ENCODE measurements around the gene BRSK2.
A peak's percentile ranks its signal among the peaks of the same experiment; 100 is the strongest.
"Not testable (repeated sequence)": the region's sequence is repeated elsewhere in the genome, so short reads cannot be mapped to it uniquely, and the experiment has no call there.

Gene BRSK2

GRCh38 chr11:1397146-1397861, 7.6 kb downstream of the BRSK2 start:
- DNase-seq, result no peak

GRCh38 chr11:1397862-1398527, 8.3 kb downstream of the BRSK2 start:
- DNase-seq, result no peak

- no peak for DNase-seq
Measured at GRCh38 chr11:1398528-1399235, 8.9 kb downstream of the BRSK2 start.

- DNase-seq, result no peak
Measured at GRCh38 chr11:1399386-1400316, 9.9 kb downstream of the BRSK2 start.

GRCh38 chr11:1400317-1401170, 10.8 kb downstream of the BRSK2 start:
- no peak for DNase-seq

GRCh38 chr11:1401171-1401445, 11.4 kb downstream of the BRSK2 start:
- DNase-seq, result peak; percentile 13

- peak; percentile 74 for DNase-seq
Measured at GRCh38 chr11:1401656-1402221, 12.0 kb downstream of the BRSK2 start.

- no peak for DNase-seq
Measured at GRCh38 chr11:1402355-1403077, 12.8 kb downstream of the BRSK2 start.

GRCh38 chr11:1403078-1403620, 13.4 kb downstream of the BRSK2 start:
- no peak for DNase-seq

GRCh38 chr11:1403721-1404460, 14.2 kb downstream of the BRSK2 start:
- DNase-seq, result no peak

GRCh38 chr11:1404461-1405185, 14.9 kb downstream of the BRSK2 start:
- no peak for DNase-seq

GRCh38 chr11:1405186-1406020, 15.7 kb downstream of the BRSK2 start:
- no peak for DNase-seq

- no peak for DNase-seq
Measured at GRCh38 chr11:1406571-1407485, 17.1 kb downstream of the BRSK2 start.

- DNase-seq, result no peak
Measured at GRCh38 chr11:1407668-1408067, 17.9 kb downstream of the BRSK2 start.

- no peak for DNase-seq
Measured at GRCh38 chr11:1408346-1408745, 18.6 kb downstream of the BRSK2 start.

GRCh38 chr11:1409108-1409851, 19.5 kb downstream of the BRSK2 start:
- no peak for DNase-seq

GRCh38 chr11:1409852-1410125, 20.1 kb downstream of the BRSK2 start:
- not testable (repeated sequence) for DNase-seq
